ENCODE measurements around the gene IFT22.

- TF ChIP-seq EZH2 (IDR thresholded peaks at IDR 0.05; ENCODE audit: insufficient read depth, poor library complexity, severe bottlenecking): no peak
- no peak for TF ChIP-seq EZH2phosphoT487 (IDR thresholded peaks at IDR 0.05; ENCODE audit: insufficient read depth, low read depth)
Measured at GRCh38 chr7:101288439-101288838, 33.2 kb downstream of the IFT22 start.
